Measurements from ENCODE around the gene CAPS. TPM values are rescaled to one million over a fixed set of nuclear protein-coding genes. Genes with fewer than 3 reads are reported as not detected.

Gene CAPS
- total RNA-seq, 1 donor from 2014 or later, result 8.2 TPM

- H3K27me3 ChIP-seq (ENCODE audit: control insufficient read depth, insufficient read depth, low read length), result peaks cover 3% of the 10 kb centered on the region
- FAIRE-seq, result no peak
- TF ChIP-seq, protein P1, sequence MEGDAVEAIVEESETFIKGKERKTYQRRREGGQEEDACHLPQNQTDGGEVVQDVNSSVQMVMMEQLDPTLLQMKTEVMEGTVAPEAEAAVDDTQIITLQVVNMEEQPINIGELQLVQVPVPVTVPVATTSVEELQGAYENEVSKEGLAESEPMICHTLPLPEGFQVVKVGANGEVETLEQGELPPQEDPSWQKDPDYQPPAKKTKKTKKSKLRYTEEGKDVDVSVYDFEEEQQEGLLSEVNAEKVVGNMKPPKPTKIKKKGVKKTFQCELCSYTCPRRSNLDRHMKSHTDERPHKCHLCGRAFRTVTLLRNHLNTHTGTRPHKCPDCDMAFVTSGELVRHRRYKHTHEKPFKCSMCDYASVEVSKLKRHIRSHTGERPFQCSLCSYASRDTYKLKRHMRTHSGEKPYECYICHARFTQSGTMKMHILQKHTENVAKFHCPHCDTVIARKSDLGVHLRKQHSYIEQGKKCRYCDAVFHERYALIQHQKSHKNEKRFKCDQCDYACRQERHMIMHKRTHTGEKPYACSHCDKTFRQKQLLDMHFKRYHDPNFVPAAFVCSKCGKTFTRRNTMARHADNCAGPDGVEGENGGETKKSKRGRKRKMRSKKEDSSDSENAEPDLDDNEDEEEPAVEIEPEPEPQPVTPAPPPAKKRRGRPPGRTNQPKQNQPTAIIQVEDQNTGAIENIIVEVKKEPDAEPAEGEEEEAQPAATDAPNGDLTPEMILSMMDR (IDR thresholded peaks at IDR 0.05; ENCODE audit: insufficient read depth, low read length, severe bottlenecking), result no peak
- H3K4me3 ChIP-seq (ENCODE audit: low read depth, low read length), result no peak overlapping the region
- no peak for DNase-seq (ENCODE audit: low read depth)
- H3K36me3 ChIP-seq (ENCODE audit: control insufficient read depth, insufficient read depth, low read length), result peaks cover 5% of the 10 kb centered on the region
Measured at GRCh38 chr19:5894704-5895349, 19.2 kb upstream of the CAPS start.

DNA sequence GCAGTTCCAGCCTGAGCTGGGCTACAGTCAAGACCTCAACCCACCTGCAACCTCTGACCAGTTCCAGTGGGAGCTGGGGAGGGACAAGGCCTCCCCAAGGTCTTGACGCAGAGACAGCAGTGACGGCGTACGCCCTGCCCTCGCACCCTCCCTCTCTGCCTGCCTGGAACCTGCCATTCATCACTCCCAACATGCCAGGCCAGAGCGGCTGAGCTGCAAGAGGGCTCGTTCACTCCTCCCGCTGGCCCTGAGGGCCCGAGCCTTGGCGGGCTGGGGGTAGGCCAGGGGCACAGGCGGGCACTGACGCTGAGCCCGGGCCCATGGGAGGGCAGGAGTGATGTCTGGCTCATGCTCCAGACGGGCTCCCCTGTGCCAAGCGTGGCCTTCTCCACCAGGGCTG is 18.6 kb upstream of the CAPS start:
- Histone ChIP-seq H3K36me3 (ENCODE audit: control insufficient read depth, insufficient read depth, low read length) (peaks cover 8% of the 10 kb centered on the region), H3K27me3 (ENCODE audit: control insufficient read depth, insufficient read depth, low read length) (peaks cover 3% of the 10 kb centered on the region), H3K4me3 (ENCODE audit: low read depth, low read length) (no peak overlapping the region)
- TF ChIP-seq, protein P1 (IDR thresholded peaks at IDR 0.05; ENCODE audit: insufficient read depth, low read length, severe bottlenecking), result no peak
- no peak for FAIRE-seq
- no peak for DNase-seq (ENCODE audit: low read depth)

DNA sequence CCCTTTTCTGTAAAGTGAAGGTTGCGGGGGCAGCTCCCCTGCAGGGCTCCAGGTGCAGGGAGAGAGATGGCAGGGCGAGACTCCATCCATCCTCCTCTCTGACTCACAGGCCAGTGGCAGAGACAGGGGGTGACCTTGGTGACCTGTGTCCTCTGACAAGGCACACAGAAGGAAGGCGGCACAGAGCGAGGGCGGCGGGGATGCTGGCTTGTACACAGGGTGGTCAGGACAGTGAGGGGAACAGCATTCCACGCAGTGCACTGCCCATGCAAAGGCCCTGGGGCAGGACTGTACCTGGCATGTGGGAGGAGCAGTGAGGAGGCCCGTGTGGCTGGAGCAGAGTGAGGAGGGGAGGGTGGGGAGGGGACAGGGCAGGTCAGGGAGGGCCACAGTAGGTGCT is 18.2 kb upstream of the CAPS start:
- FAIRE-seq (no peak), DNase-seq (ENCODE audit: low read depth) (no peak)
- H3K36me3 ChIP-seq (ENCODE audit: control insufficient read depth, insufficient read depth, low read length), result peaks cover 8% of the 10 kb centered on the region
- peaks cover 3% of the 10 kb centered on the region for H3K27me3 ChIP-seq (ENCODE audit: control insufficient read depth, insufficient read depth, low read length)
- H3K4me3 ChIP-seq (ENCODE audit: low read depth, low read length), result no peak overlapping the region
- TF ChIP-seq, protein P1 (IDR thresholded peaks at IDR 0.05; ENCODE audit: insufficient read depth, low read length, severe bottlenecking), result no peak

GRCh38 chr19:5896365-5897076 is 17.5 kb upstream of the CAPS start:
- H3K4me3 ChIP-seq (ENCODE audit: low read depth, low read length), result no peak overlapping the region
- TF ChIP-seq, protein P1 (IDR thresholded peaks at IDR 0.05; ENCODE audit: insufficient read depth, low read length, severe bottlenecking), result no peak
- no peak for DNase-seq (ENCODE audit: low read depth)
- FAIRE-seq, result no peak
- H3K36me3 ChIP-seq (ENCODE audit: control insufficient read depth, insufficient read depth, low read length), result peaks cover 8% of the 10 kb centered on the region
- H3K27me3 ChIP-seq (ENCODE audit: control insufficient read depth, insufficient read depth, low read length), result peaks cover 3% of the 10 kb centered on the region

GRCh38 chr19:5897189-5897969 is 16.7 kb upstream of the CAPS start:
- Histone ChIP-seq H3K36me3 (ENCODE audit: control insufficient read depth, insufficient read depth, low read length) (peaks cover 8% of the 10 kb centered on the region), H3K4me3 (ENCODE audit: low read depth, low read length) (no peak overlapping the region), H3K27me3 (ENCODE audit: control insufficient read depth, insufficient read depth, low read length) (peaks cover 1% of the 10 kb centered on the region)
- TF ChIP-seq, protein P1 (IDR thresholded peaks at IDR 0.05; ENCODE audit: insufficient read depth, low read length, severe bottlenecking), result no peak
- no peak for FAIRE-seq
- DNase-seq (ENCODE audit: low read depth), result no peak
